GM10248 (cell line): ENCODE data around the gene NMRAL1.

Experiments used
- CTCF ChIA-PET: fragments of 300-600 bp; sonication (Branson Sonifier 250); formaldehyde crosslinking; extraction: SDS; loops from one replicate; lab custom pipeline; 2021; ENCODE audit warnings: antibody characterized with exemption; lab: Yijun Ruan, JAX
- POLR2A ChIA-PET: fragments of 350-650 bp; sonication (Branson Sonifier 250); formaldehyde crosslinking; extraction: SDS; loops from one replicate; lab custom pipeline; 2020; ENCODE audit warnings: antibody characterized with exemption; lab: Yijun Ruan, JAX
- DNase-seq: peaks from one replicate; pipeline ENCODE4 v3.0.0; 2012; ENCODE audit errors: extremely low spot score
- TF ChIP-seq, protein P1 (sequence below): IDR thresholded peaks from 2 replicates; pipeline ENCODE4 v1.5.1; 2012; ENCODE audit warnings: mild to moderate bottlenecking, low read depth; ENCODE audit errors: extremely low read depth, missing control alignments, control extremely low read depth

NMRAL1 gene

DNA sequence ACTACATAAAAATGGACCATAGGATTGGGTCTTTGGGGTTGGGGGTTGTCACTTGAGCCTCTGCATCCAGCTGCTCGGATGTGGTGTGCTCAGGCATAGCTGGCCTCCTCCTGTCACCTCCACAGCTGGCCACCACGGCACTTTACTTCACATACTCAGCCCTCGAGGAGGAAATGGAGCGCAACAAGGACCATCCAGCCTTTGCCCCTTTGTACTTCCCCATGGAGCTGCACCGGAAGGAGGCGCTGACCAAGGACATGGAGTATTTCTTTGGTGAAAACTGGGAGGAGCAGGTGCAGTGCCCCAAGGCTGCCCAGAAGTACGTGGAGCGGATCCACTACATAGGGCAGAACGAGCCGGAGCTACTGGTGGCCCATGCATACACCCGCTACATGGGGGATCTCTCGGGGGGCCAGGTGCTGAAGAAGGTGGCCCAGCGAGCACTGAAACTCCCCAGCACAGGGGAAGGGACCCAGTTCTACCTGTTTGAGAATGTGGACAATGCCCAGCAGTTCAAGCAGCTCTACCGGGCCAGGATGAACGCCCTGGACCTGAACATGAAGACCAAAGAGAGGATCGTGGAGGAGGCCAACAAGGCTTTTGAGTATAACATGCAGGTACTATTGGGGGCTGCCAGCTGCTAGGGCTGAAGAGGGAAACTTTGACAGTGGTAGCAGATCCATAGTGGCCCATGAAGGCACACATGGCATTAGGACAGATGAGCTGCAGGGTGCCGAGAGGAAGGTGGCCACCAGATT lies 33.3 kb upstream of the NMRAL1 start:
- ChIA-PET POLR2A (no interaction called here), CTCF (interaction anchor here (0.8 to 6.9 kb wide), 28 partner anchors 9 to 634 kb away, joined by 3 to 138 read pairs (median 6); partner anchors contain the start of genes CDIP1, MGRN1, ROGDI and SEC14L5)
- no peak for DNase-seq
- TF ChIP-seq, protein P1, sequence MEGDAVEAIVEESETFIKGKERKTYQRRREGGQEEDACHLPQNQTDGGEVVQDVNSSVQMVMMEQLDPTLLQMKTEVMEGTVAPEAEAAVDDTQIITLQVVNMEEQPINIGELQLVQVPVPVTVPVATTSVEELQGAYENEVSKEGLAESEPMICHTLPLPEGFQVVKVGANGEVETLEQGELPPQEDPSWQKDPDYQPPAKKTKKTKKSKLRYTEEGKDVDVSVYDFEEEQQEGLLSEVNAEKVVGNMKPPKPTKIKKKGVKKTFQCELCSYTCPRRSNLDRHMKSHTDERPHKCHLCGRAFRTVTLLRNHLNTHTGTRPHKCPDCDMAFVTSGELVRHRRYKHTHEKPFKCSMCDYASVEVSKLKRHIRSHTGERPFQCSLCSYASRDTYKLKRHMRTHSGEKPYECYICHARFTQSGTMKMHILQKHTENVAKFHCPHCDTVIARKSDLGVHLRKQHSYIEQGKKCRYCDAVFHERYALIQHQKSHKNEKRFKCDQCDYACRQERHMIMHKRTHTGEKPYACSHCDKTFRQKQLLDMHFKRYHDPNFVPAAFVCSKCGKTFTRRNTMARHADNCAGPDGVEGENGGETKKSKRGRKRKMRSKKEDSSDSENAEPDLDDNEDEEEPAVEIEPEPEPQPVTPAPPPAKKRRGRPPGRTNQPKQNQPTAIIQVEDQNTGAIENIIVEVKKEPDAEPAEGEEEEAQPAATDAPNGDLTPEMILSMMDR: no peak

DNA sequence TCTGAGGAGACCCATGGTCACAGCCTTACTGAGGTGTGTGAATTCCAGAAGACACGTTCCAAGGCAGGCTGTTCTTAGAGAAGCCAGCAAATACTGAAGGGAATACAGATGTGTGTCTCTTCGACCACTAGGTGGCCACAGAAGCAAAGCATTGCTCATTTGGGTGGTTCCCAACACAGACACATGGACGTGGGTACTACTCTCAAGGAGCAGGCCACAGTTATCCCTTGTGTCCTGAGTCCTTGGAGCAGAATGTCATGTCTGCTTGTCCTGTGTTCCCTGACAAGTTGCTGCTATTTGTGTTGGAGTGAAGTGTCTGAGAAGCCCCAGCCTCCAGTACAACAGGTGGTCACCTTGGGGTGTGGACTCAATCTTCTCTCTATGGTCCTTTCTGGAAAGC lies 32.0 kb upstream of the NMRAL1 start:
- TF ChIP-seq, protein P1: peak; percentile 89
- POLR2A ChIA-PET: interaction anchor here (0.7 kb wide), 1 partner anchor 90 kb away, joined by 3 read pairs; no protein-coding TSS in a partner anchor
- peak; percentile 79 for DNase-seq
- CTCF ChIA-PET: interaction anchor here (0.7 to 6.9 kb wide), 28 partner anchors 8 to 450 kb away, joined by 3 to 138 read pairs (median 6); partner anchors contain the start of genes MGRN1, ROGDI and SEC14L5

DNA sequence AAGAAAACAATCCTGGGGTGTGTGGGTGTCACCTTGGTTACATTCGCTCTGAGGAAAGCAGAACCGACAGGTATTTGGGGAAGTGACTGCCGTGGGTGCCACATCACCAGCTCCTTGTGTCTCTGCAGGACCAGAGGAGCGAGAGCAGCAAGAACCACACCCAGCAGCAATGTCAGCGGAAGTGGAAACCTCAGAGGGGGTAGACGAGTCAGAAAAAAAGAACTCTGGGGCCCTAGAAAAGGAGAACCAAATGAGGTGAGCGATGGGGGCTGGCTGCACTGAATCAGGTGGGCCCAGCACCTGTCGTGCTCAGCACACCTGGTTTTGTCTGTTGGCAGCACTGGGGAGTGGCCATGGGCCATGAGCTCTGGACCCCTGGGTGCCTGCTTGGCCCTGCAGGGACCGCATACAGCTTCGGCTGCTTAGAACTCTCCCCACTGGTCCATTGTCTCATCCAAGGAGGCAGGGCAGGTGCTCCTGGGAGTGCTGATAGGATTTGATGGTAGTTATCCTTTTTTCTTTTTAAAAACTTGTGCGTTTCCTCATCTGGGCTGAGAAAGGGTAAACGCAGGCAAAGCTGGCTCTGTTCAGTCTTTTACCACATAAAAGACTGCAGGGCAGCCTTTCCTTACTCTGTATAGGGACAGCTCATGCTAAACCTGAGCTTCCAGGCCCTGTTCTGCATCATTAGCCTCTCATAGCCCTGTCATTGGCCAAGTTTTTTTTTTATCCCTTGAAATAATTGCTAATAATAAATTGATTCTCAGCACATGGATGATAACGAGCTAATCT lies 31.1 kb upstream of the NMRAL1 start:
- TF ChIP-seq, protein P1: no peak
- CTCF ChIA-PET: interaction anchor here (0.7 to 6.9 kb wide), 23 partner anchors 11 to 451 kb away, joined by 3 to 138 read pairs (median 6); partner anchors contain the start of genes MGRN1, NMRAL1 and SEC14L5
- DNase-seq: peak; percentile 85
- POLR2A ChIA-PET: interaction anchor here (0.7 to 1.2 kb wide), 2 partner anchors 29 to 89 kb away, joined by 3 read pairs; partner anchors contain the start of gene HMOX2

DNA sequence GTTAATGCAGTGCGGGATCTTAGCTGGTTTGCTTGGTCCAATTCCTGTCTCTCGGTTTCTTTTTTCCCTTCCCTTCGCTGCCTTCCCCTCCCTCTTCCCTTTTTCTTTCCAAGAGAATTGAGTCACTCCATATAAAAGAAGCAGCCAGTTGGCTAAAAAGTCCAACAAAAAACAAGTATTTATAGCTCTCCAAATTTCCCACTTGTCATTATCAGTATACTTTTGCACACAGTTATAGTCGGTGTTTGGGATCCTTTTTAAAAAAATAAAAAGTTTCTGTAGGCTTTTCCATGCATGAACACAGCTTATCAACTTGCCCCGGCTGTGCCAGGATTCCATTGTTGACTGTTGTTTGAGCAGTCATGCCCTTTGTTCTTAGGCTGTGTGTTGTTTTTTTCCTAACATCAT lies 26.6 kb upstream of the NMRAL1 start:
- TF ChIP-seq, protein P1: no peak
- POLR2A ChIA-PET: interaction anchor here (0.6 kb wide), 2 partner anchors 54 to 130 kb away, joined by 3 to 4 read pairs; no protein-coding TSS in a partner anchor
- CTCF ChIA-PET: interaction anchor here (0.9 to 2.7 kb wide), 10 partner anchors 14 to 115 kb away, joined by 3 to 11 read pairs (median 4); partner anchors contain the start of gene HMOX2
- DNase-seq: no peak

DNA sequence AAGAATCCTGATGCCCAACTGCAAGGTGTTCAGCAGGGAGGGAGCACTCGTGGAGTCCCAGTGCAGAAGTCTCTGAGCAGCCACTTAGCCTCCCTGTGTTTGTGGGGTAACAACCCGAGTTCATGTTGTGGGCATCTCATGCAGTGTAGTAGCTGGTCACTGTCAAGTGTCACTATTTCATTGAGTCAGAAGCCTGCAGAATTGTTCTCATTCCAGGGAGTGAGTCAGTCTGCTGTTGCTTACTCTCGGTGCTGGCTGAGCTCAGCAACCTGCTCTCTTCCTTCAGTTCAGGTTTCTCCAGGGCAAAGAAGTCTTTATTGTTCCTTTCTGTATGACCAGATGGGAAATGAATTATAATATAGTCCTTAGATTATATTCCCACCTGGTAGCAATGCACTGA lies 25.8 kb upstream of the NMRAL1 start:
- ChIA-PET CTCF (interaction anchor here (0.9 to 2.7 kb wide), 12 partner anchors 13 to 456 kb away, joined by 3 to 11 read pairs (median 4); partner anchors contain the start of gene HMOX2), POLR2A (interaction anchor here (0.6 kb wide), 1 partner anchor 53 kb away, joined by 3 read pairs; no protein-coding TSS in a partner anchor)
- TF ChIP-seq, protein P1: no peak
- no peak for DNase-seq

DNA sequence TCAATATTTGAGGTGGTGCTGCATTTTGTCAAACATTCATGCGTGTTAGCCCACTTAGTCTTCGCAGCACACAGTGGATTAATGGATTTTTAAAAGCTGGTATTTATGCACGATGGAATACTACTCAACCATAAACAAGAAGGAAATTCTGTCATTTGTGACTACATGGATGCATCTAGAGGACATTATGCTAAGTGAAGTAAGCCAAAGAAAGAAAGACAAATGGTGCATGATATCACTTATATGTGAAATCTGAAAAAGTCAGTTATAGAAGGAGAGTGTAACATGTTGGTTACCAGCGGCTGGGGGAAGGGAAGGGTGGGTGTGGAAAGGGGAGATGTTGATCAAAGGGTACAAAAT lies 24.8 kb upstream of the NMRAL1 start:
- CTCF ChIA-PET: interaction anchor here (1.0 to 2.7 kb wide), 8 partner anchors 8 to 87 kb away, joined by 3 to 11 read pairs (median 4); partner anchors contain the start of gene HMOX2
- POLR2A ChIA-PET: no interaction called here
- DNase-seq: no peak

More for the DNA sequence above, 24.8 kb upstream of the NMRAL1 start:
- TF ChIP-seq, protein P1: no peak
